GM19023 (cell line): ENCODE measurements around the gene CBARP.

Experiments used
- ATAC-seq: cut with Tn5 transposase; IDR thresholded peaks from one replicate; pipeline ENCODE4 v1.9.1; 2021; ENCODE audit warnings: mild to moderate bottlenecking, moderate library complexity; ENCODE audit not compliant: unreplicated experiment

The CBARP gene

GRCh38 chr19:1275976-1276627 is 38.3 kb upstream of the CBARP start:
- ATAC-seq, result no peak

GRCh38 chr19:1275260-1275975 is 37.6 kb upstream of the CBARP start, which contains the start of gene FAM174C:
FAM174C (plus strand) TSS chr19:1275530; CDS start chr19:1275550, 20 bp downstream.
- ATAC-seq, result peak; percentile 74

- no peak for ATAC-seq
Observed at GRCh38 chr19:1274852-1275259, 37.1 kb upstream of the CBARP start.

GRCh38 chr19:1274081-1274851 is 36.5 kb upstream of the CBARP start:
- ATAC-seq, result no peak

GRCh38 chr19:1273263-1274041 is 35.6 kb upstream of the CBARP start:
- no peak for ATAC-seq

GRCh38 chr19:1272423-1273262 is 34.8 kb upstream of the CBARP start:
- ATAC-seq, result no peak

GRCh38 chr19:1271528-1272422 is 34.0 kb upstream of the CBARP start:
- ATAC-seq, result no peak

- ATAC-seq, result no peak
Observed at GRCh38 chr19:1270854-1271527, 33.2 kb upstream of the CBARP start.

- ATAC-seq, result no peak
Observed at GRCh38 chr19:1270213-1270853, 32.5 kb upstream of the CBARP start.

- peak; percentile 33 for ATAC-seq
Observed at GRCh38 chr19:1269478-1270212, 31.8 kb upstream of the CBARP start.

- peak; percentile 57 for ATAC-seq
Observed at GRCh38 chr19:1269065-1269477, 31.3 kb upstream of the CBARP start, which contains the start of gene CIRBP. CIRBP (plus strand) TSS chr19:1269332; CDS start chr19:1270934, 1,602 bp downstream.

GRCh38 chr19:1268226-1269064 is 30.6 kb upstream of the CBARP start:
- no peak for ATAC-seq

- no peak for ATAC-seq
Observed at GRCh38 chr19:1267477-1268225, 29.8 kb upstream of the CBARP start.

GRCh38 chr19:1266916-1267476 is 29.2 kb upstream of the CBARP start:
- no peak for ATAC-seq
